SK-N-SH treated with all-trans-retinoic acid at 6 μM for 48 hours (cell line): ENCODE results near the gene MPDZ.
A peak's percentile ranks its signal among the peaks of the same experiment; 100 is the strongest.

ENCODE experiments used
- ATAC-seq: fragments of 200-7000 bp; cut with Tn5 transposase; 3 replicates; pipeline ENCODE4 v1.9.1; 2020; ENCODE audit warnings: mild to moderate bottlenecking, moderate library complexity
- ARNTL ChIP-seq: fragments of 450-650 bp; formaldehyde crosslinking; IDR thresholded peaks from 2 replicates; pipeline ENCODE4 v1.5.0; 2020; ENCODE audit warnings: low read depth, mild to moderate bottlenecking, moderate library complexity, borderline replicate concordance
- BACH2 ChIP-seq: fragments of 250-450 bp; sonication (Bioruptor Pico); IDR thresholded peaks from 2 replicates; pipeline ENCODE4 v1.9.0; 2021; ENCODE audit warnings: mild to moderate bottlenecking, borderline replicate concordance
- CSDC2 ChIP-seq: fragments of 250-450 bp; sonication (Bioruptor Pico); IDR thresholded peaks from 2 replicates; pipeline ENCODE4 v1.5.0; 2020; ENCODE audit warnings: mild to moderate bottlenecking, moderate library complexity
- CSRNP3 ChIP-seq: fragments of 250-450 bp; sonication (Bioruptor Pico); IDR thresholded peaks from 2 replicates; pipeline ENCODE4 v1.5.1; 2021; ENCODE audit warnings: mild to moderate bottlenecking, moderate library complexity
- ESRRG ChIP-seq: fragments of 250-450 bp; sonication (Bioruptor Pico); IDR thresholded peaks from 2 replicates; pipeline ENCODE4 v1.6.1; 2021; ENCODE audit warnings: mild to moderate bottlenecking
- GLIS3 ChIP-seq: fragments of 250-450 bp; sonication (Bioruptor Pico); IDR thresholded peaks from 2 replicates; pipeline ENCODE4 v1.5.0; 2020; ENCODE audit warnings: mild to moderate bottlenecking, moderate library complexity
- ISL1 ChIP-seq: fragments of 250-450 bp; sonication (Bioruptor Pico); IDR thresholded peaks from 2 replicates; pipeline ENCODE4 v2.1.2; 2022; ENCODE audit warnings: mild to moderate bottlenecking, moderate library complexity
- OSR1 ChIP-seq: fragments of 250-450 bp; sonication (Bioruptor Pico); IDR thresholded peaks from 2 replicates; pipeline ENCODE4 v1.8.0; 2022; ENCODE audit warnings: moderate library complexity, mild to moderate bottlenecking, inconsistent platforms
- PATZ1 ChIP-seq: fragments of 250-450 bp; sonication (Bioruptor Pico); IDR thresholded peaks from 2 replicates; pipeline ENCODE4 v1.8.0; 2020; ENCODE audit warnings: mild to moderate bottlenecking, moderate library complexity, borderline replicate concordance
- PPARA ChIP-seq: fragments of 250-450 bp; sonication (Bioruptor Pico); IDR thresholded peaks from 2 replicates; pipeline ENCODE4 v1.5.0; 2020; ENCODE audit warnings: mild to moderate bottlenecking, borderline replicate concordance
- RARB ChIP-seq: fragments of 250-450 bp; sonication (Bioruptor Pico); IDR thresholded peaks from 2 replicates; pipeline ENCODE4 v1.8.0; 2021; ENCODE audit warnings: mild to moderate bottlenecking, moderate library complexity
- SNAI2 ChIP-seq: fragments of 250-450 bp; sonication (Bioruptor Pico); IDR thresholded peaks from 2 replicates; pipeline ENCODE4 v1.5.0; 2020; ENCODE audit warnings: mild to moderate bottlenecking, moderate library complexity
- TCF4 ChIP-seq: fragments of 250-450 bp; sonication (Bioruptor Pico); IDR thresholded peaks from 2 replicates; pipeline ENCODE4 v1.8.0; 2021; ENCODE audit warnings: mild to moderate bottlenecking, moderate library complexity, borderline replicate concordance
- TOX ChIP-seq: fragments of 250-450 bp; sonication (Bioruptor Pico); IDR thresholded peaks from 2 replicates; pipeline ENCODE4 v1.8.0; 2021; ENCODE audit warnings: mild to moderate bottlenecking, moderate library complexity, borderline replicate concordance
- TSHZ2 ChIP-seq: fragments of 250-450 bp; sonication (Bioruptor Pico); IDR thresholded peaks from 2 replicates; pipeline ENCODE4 v1.5.0; 2020; ENCODE audit warnings: mild to moderate bottlenecking, moderate library complexity
- ZFP3 ChIP-seq: fragments of 250-450 bp; sonication (Bioruptor Pico); IDR thresholded peaks from 2 replicates; pipeline ENCODE4 v1.5.0; 2020; ENCODE audit warnings: mild to moderate bottlenecking, moderate library complexity
- ZFP30 ChIP-seq: fragments of 450-650 bp; formaldehyde crosslinking; IDR thresholded peaks from 2 replicates; pipeline ENCODE4 v1.5.0; 2022; ENCODE audit warnings: mild to moderate bottlenecking, moderate library complexity

The MPDZ gene

GRCh38 chr9:13122756-13123369 lies 156.6 kb downstream of the MPDZ start (continued):
- TF ChIP-seq TCF4 (no peak), BACH2 (CRISPR knock-in tag) (no peak)

GRCh38 chr9:13118313-13118712 lies 161.2 kb downstream of the MPDZ start:
- no peak for ATAC-seq
- TF ChIP-seq GLIS3 (CRISPR knock-in tag) (no peak), CSRNP3 (CRISPR knock-in tag) (no peak), TSHZ2 (CRISPR knock-in tag) (no peak), ZFP3 (CRISPR knock-in tag) (no peak), ARNTL (CRISPR knock-in tag) (no peak), ZFP30 (CRISPR knock-in tag) (no peak), ESRRG (CRISPR knock-in tag) (no peak), OSR1 (no peak), PATZ1 (CRISPR knock-in tag) (no peak)

- ATAC-seq: no peak
- no peak for TF ChIP-seq ZFP3 (CRISPR knock-in tag)
- TF ChIP-seq OSR1: no peak
- no peak for TF ChIP-seq PATZ1 (CRISPR knock-in tag)
- no peak for TF ChIP-seq TSHZ2 (CRISPR knock-in tag)
- TF ChIP-seq TCF4: no peak
- no peak for TF ChIP-seq BACH2 (CRISPR knock-in tag)
- TF ChIP-seq TOX: no peak
- no peak for TF ChIP-seq SNAI2 (CRISPR knock-in tag)
- TF ChIP-seq PPARA (CRISPR knock-in tag): no peak
- TF ChIP-seq GLIS3 (CRISPR knock-in tag): no peak
- TF ChIP-seq ESRRG (CRISPR knock-in tag): no peak
- no peak for TF ChIP-seq CSDC2 (CRISPR knock-in tag)
- TF ChIP-seq RARB (CRISPR knock-in tag): no peak
- TF ChIP-seq ARNTL (CRISPR knock-in tag): no peak
These were observed 163.2 kb downstream of the MPDZ start for GRCh38 chr9:13116292-13116691.

GRCh38 chr9:13113751-13114150 lies 165.7 kb downstream of the MPDZ start:
- peak; percentile 71 for ATAC-seq
- no peak for TF ChIP-seq TSHZ2 (CRISPR knock-in tag)
- TF ChIP-seq ISL1: peak; percentile 13; the same call in 1 of the 2 replicates
- TF ChIP-seq PATZ1 (CRISPR knock-in tag): no peak
- TF ChIP-seq ZFP30 (CRISPR knock-in tag): no peak
